PC-9 (cell line): ENCODE data around the gene SH3RF3. TPM values are rescaled to one million over a fixed set of nuclear protein-coding genes. Genes with fewer than 3 reads are reported as not detected.
"Not testable (repeated sequence)": the region's sequence is repeated elsewhere in the genome, so short reads cannot be mapped to it uniquely, and the experiment has no call there.

Experiments used
- BruUV-seq: library from RNA; stranded (reverse); fragments of 400-500 nt; replicated peaks from 2 replicates; lab custom pipeline; 2021; lab: Mats Ljungman, UMichigan
- CTCF ChIA-PET: fragments of 300-600 bp; sonication (Branson Sonifier 250); formaldehyde crosslinking; loops from one replicate; lab custom pipeline; 2022; ENCODE audit warnings: antibody characterized with exemption; lab: Charles Lee
- POLR2A ChIA-PET: fragments of 300-600 bp; sonication (Branson Sonifier 250); formaldehyde crosslinking; loops from one replicate; lab custom pipeline; 2022; ENCODE audit warnings: antibody characterized with exemption; ENCODE audit not compliant: unreplicated experiment; lab: Charles Lee
- DNase-seq, 2 experiments: peaks; one replicate each; pipeline versions ENCODE4 v3.0.0 to v3.0.0-alpha.2; 2015 to 2022; ENCODE audit warnings: mixed read lengths in 1 of 2
- H2AFZ ChIP-seq: fragments of 200-600 bp; sonication (generic); 2 replicates; pipeline ENCODE4 v1.8.1; 2017; ENCODE audit warnings: antibody characterized with exemption
- H3F3A ChIP-seq: fragments of 200-600 bp; sonication (generic); 2 replicates; pipeline ENCODE4 v1.8.1; 2017; ENCODE audit warnings: antibody characterized with exemption, mild to moderate bottlenecking, low read depth; ENCODE audit not compliant: insufficient read depth
- H3K27ac ChIP-seq: fragments of 200-600 bp; sonication (generic); 2 replicates; pipeline ENCODE4 v1.6.1; 2016; ENCODE audit warnings: mixed run types
- H3K27me3 ChIP-seq: fragments of 200-600 bp; sonication (generic); 2 replicates; pipeline ENCODE4 v1.6.1; 2016; ENCODE audit warnings: low read depth, mixed run types; ENCODE audit not compliant: insufficient read depth
- H3K36me3 ChIP-seq: fragments of 200-600 bp; sonication (generic); 2 replicates; pipeline ENCODE4 v1.6.1; 2016; ENCODE audit warnings: low read depth, mixed run types
- H3K4me1 ChIP-seq: fragments of 200-600 bp; sonication (generic); replicated peaks from 2 replicates; pipeline ENCODE4 v1.6.1; 2016; ENCODE audit warnings: mixed run types; ENCODE audit not compliant: insufficient read depth
- H3K4me2 ChIP-seq: fragments of 200-600 bp; sonication (generic); 2 replicates; pipeline ENCODE4 v1.6.1; 2017; ENCODE audit warnings: mixed run types
- H3K4me3 ChIP-seq: fragments of 200-600 bp; sonication (generic); 2 replicates; pipeline ENCODE4 v1.6.1; 2016; ENCODE audit warnings: mixed run types
- H3K79me2 ChIP-seq: fragments of 200-600 bp; sonication (generic); 2 replicates; pipeline ENCODE4 v1.6.1; 2017; ENCODE audit warnings: low read depth, mixed run types
- H3K9me2 ChIP-seq: fragments of 200-600 bp; sonication (generic); 2 replicates; pipeline ENCODE4 v1.8.1; 2017; ENCODE audit warnings: mild to moderate bottlenecking; ENCODE audit not compliant: insufficient read depth
- H3K9me3 ChIP-seq: fragments of 200-600 bp; sonication (generic); 2 replicates; pipeline ENCODE4 v1.8.1; 2016; ENCODE audit warnings: low read depth; ENCODE audit not compliant: insufficient read depth
- H4K20me1 ChIP-seq: fragments of 200-600 bp; sonication (generic); 2 replicates; pipeline ENCODE4 v1.8.1; 2017; ENCODE audit not compliant: insufficient read depth
- CTCF ChIP-seq: fragments of 200-600 bp; sonication (generic); conservative IDR thresholded peaks from 2 replicates; pipeline ENCODE4 v1.6.1; 2017; ENCODE audit warnings: mixed run types, antibody characterized with exemption, mild to moderate bottlenecking, moderate library complexity
- EZH2 ChIP-seq: fragments of 200-600 bp; sonication (generic); IDR thresholded peaks from 2 replicates; pipeline ENCODE4 v1.8.0; 2017; ENCODE audit warnings: antibody characterized with exemption, low read depth
- intact Hi-C: fragments of 100-400 bp; cut with micrococcal nuclease; formaldehyde crosslinking; loops from one replicate; pipeline ENCODE4 v1.10.0; 2022; ENCODE audit not compliant: unreplicated experiment
- total RNA-seq: library from RNA; stranded (reverse); gene quantifications from 2 replicates; pipeline ENCODE4 v1.2.3, GENCODE V29; 2021

SH3RF3 gene
- total RNA-seq, 1 experiment from 2014 or later = 6.1 TPM

- Histone ChIP-seq H2AFZ (no peak overlapping the region), H3F3A (no peaks in the 10 kb centered on the region), H3K4me2 (no peak overlapping the region), H3K9me2 (no peaks in the 10 kb centered on the region), H3K4me1 (no peaks in the 10 kb centered on the region), H3K36me3 (no peaks in the 10 kb centered on the region), H3K79me2 (peaks cover 42% of the 10 kb centered on the region), H3K9me3 (no peaks in the 10 kb centered on the region), H3K27ac (no peak overlapping the region), H3K4me3 (no peak overlapping the region), H3K27me3 (no peaks in the 10 kb centered on the region), H4K20me1 (peaks cover 45% of the 10 kb centered on the region)
- ChIA-PET POLR2A (no interaction called here), CTCF (no interaction called here)
- no TSS peak for BruUV-seq
- TF ChIP-seq CTCF = no peak
- no peak for TF ChIP-seq EZH2
- intact Hi-C loops = no loop called here
- no peak for DNase-seq
Observed at GRCh38 chr2:109158237-109158636, 29.2 kb downstream of the SH3RF3 start.

- H2AFZ ChIP-seq = no peak overlapping the region
- H3K9me2 ChIP-seq = no peaks in the 10 kb centered on the region
- DNase-seq = no peak
- H3F3A ChIP-seq = no peaks in the 10 kb centered on the region
- POLR2A ChIA-PET = no interaction called here
- no peaks in the 10 kb centered on the region for H3K4me1 ChIP-seq
- no TSS peak for BruUV-seq
- H3K27ac ChIP-seq = no peak overlapping the region
- H3K27me3 ChIP-seq = no peaks in the 10 kb centered on the region
- H3K79me2 ChIP-seq = peaks cover 40% of the 10 kb centered on the region
- no peaks in the 10 kb centered on the region for H3K9me3 ChIP-seq
- H3K4me3 ChIP-seq = no peak overlapping the region
- peaks cover 42% of the 10 kb centered on the region for H4K20me1 ChIP-seq
- no peak overlapping the region for H3K4me2 ChIP-seq
- TF ChIP-seq EZH2 (no peak), CTCF (no peak)
- CTCF ChIA-PET = no interaction called here
- intact Hi-C loops = no loop called here
- no peaks in the 10 kb centered on the region for H3K36me3 ChIP-seq
Observed at GRCh38 chr2:109159096-109159495, 30.1 kb downstream of the SH3RF3 start.

- no peaks in the 10 kb centered on the region for H3F3A ChIP-seq
- intact Hi-C loops = no loop called here
- no peak overlapping the region for H3K4me2 ChIP-seq
- H3K27me3 ChIP-seq = no peaks in the 10 kb centered on the region
- no peak overlapping the region for H2AFZ ChIP-seq
- no peak overlapping the region for H3K4me3 ChIP-seq
- H3K9me3 ChIP-seq = no peaks in the 10 kb centered on the region
- TF ChIP-seq CTCF (no peak), EZH2 (no peak)
- 0 out of 2 replicates have a peak, but pooled peaks cover 2% of the 10 kb centered on the region for H3K4me1 ChIP-seq
- H3K27ac ChIP-seq = no peak overlapping the region
- no TSS peak for BruUV-seq
- no peaks in the 10 kb centered on the region for H3K36me3 ChIP-seq
- CTCF ChIA-PET = no interaction called here
- H3K79me2 ChIP-seq = peaks cover 24% of the 10 kb centered on the region
- POLR2A ChIA-PET = no interaction called here
- H4K20me1 ChIP-seq = peaks cover 27% of the 10 kb centered on the region
- DNase-seq = no peak
- H3K9me2 ChIP-seq = no peaks in the 10 kb centered on the region
Observed at GRCh38 chr2:109160714-109161440, 31.9 kb downstream of the SH3RF3 start.

GRCh38 chr2:109162367-109162766 lies 33.4 kb downstream of the SH3RF3 start:
- Histone ChIP-seq H3K79me2 (peaks cover 11% of the 10 kb centered on the region), H4K20me1 (peaks cover 17% of the 10 kb centered on the region)
- CTCF ChIA-PET, H3K4me1 ChIP-seq, DNase-seq, H3F3A ChIP-seq, H3K27ac ChIP-seq, H3K27me3 ChIP-seq, H3K4me3 ChIP-seq, H3K4me2 ChIP-seq, BruUV-seq, intact Hi-C loops, POLR2A ChIA-PET, H2AFZ ChIP-seq, H3K9me2 ChIP-seq, H3K36me3 ChIP-seq, H3K9me3 ChIP-seq: not testable (repeated sequence)
